CD4-positive, alpha-beta T cell treated with Interleukin-15 for 1 hour (primary cell): ENCODE results near the gene RSBN1L.
A peak's percentile ranks its signal among the peaks of the same experiment; 100 is the strongest.
"Not testable (repeated sequence)": the region's sequence is repeated elsewhere in the genome, so short reads cannot be mapped to it uniquely, and the experiment has no call there.

Source experiments
- DNase-seq: peaks from one replicate; pipeline ENCODE4 v3.0.0-alpha.2; 2020

Gene RSBN1L

DNA sequence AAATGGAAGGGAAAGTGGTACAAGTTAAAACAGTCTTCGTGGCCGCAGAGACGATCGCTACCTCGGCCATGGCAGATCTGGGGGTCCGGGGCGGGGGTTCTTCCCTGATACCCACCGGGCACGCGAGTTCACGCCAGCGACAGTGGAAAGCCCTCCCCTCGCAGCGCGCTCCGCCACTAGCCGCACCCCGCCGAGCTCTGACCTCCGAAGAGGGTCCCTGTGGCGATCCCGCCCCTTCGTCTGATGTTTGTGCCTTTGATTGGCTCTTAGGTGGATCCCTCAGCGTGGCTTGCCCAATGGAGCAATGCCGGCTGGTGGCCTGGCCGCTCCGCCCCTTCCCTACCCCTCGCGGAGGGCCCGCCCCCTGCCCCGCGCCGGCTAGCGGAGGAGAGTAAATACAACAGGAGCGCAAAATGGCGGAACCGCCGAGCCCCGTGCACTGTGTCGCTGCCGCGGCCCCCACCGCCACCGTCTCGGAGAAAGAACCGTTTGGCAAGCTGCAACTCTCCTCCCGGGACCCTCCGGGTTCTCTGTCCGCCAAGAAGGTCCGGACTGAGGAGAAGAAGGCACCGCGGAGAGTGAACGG is at the start of gene RSBN1L:
RSBN1L (plus strand) TSS at position 403 of the 586 bp plus-strand sequence; CDS start at position 414, 11 bp downstream.
- peak; percentile 97 for DNase-seq

GRCh38 chr7:77648742-77649338 is 47.4 kb upstream of the RSBN1L start:
- no peak for DNase-seq

- no peak for DNase-seq
Observed at GRCh38 chr7:77649716-77650349, 46.4 kb upstream of the RSBN1L start.

DNA sequence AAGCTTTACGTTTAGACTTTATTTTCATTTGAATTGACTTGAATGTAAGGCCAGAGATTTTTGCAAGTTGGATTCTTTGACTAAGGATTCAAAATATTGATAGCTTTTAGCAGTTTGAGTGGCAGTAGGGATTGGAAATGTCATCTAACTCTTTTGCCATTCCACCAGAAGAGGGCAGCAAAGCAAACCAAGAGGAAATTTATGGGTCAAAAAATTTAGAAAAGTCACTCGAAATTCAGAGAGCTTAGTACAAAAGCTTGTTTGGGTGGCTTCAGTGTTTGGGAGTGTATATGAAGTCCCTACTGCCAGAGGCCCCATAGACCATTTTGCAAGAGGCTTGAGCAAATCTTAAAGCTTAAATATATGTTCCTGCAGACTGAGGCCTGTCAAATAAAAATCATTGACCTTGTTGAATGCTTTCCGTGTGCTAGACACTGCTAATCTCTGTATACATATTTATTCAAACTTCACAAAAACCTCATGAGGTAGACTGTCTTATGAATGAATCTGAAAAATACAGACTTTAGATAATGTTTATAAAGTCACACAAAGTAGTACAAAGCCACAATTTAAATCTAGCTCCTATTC is 44.6 kb upstream of the RSBN1L start:
- no peak for DNase-seq

DNA sequence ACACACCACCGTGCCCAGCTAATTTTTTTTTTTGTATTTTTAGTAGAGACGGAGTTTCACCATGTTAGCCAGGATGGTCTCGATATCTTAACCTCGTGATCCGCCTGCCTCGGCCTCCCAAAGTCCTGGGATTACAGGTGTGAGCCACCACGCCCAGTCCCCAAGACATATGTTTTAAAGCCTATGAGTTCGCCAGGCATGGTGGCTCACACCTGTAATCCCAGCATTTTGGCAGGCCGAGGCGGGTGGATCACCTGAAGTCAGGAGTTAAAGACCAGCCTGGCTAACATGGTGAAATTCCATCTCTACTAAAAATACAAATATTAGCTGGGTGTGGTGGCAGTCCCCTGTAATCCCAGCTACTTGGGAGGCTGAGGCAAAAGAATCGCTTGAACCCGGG is 43.4 kb upstream of the RSBN1L start:
- DNase-seq: not testable (repeated sequence)

- DNase-seq: no peak
Observed at GRCh38 chr7:77653572-77653971, 42.7 kb upstream of the RSBN1L start.

- no peak for DNase-seq
Observed at GRCh38 chr7:77655356-77655755, 40.9 kb upstream of the RSBN1L start.

- DNase-seq: no peak
Observed at GRCh38 chr7:77655836-77656455, 40.3 kb upstream of the RSBN1L start.

DNA sequence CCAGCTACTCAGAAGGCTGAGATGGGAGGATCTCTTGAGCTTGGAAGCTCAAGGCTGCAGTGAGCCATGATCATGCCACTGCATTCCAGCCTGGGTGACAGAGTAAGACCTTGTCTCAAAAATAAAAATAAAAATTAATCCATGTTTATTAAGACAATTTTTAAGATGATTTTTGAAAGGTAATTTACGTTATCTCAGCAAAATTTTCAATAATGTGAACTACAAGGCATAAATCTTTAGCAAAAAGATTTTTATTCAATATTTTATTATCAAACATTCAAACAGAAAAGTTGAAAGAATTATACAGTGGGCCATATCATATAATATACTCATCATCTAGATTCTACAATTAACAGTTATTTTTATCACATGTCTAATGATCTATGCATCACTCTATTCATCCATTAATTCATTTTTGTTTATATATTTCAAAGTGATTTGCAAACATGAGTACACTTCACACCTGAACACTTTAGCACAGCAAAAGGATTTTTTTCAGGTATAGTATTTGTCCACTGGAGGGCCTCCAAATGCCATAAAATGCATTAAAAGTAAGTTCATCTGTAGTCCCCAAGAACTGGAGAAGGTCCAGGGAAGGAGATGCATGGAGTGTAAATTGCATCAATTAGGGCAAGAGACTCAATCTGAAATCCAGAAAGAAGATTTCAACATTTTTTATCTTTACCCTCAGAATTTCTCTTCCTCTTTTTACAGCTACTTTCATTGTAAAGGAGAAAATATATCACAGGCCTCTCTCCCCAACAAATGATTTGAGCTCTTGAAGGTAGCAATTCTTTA is 38.6 kb upstream of the RSBN1L start:
- DNase-seq: no peak

GRCh38 chr7:77658928-77659327 is 37.3 kb upstream of the RSBN1L start:
- no peak for DNase-seq

DNA sequence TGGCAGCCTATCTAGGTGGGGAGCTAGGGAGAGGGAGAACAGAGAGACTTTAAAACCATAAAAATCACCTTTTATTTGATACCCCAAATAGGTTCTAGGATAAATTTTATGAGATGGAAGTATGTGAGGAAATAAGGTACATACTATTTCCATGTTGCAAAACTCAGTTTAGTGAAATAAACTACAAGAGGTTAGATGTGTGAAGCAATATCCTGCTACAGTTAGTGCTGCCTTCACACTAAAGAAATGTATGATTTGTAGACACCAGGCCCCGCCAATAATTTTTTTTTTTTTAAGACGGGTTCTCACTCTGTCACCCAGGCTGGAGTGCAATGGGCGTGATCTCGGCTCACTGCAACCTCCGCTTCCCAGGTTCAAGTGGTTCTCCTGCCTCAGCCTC is 34.4 kb upstream of the RSBN1L start:
- DNase-seq: no peak

- DNase-seq: no peak
Observed at GRCh38 chr7:77662869-77663268, 33.4 kb upstream of the RSBN1L start.

DNA sequence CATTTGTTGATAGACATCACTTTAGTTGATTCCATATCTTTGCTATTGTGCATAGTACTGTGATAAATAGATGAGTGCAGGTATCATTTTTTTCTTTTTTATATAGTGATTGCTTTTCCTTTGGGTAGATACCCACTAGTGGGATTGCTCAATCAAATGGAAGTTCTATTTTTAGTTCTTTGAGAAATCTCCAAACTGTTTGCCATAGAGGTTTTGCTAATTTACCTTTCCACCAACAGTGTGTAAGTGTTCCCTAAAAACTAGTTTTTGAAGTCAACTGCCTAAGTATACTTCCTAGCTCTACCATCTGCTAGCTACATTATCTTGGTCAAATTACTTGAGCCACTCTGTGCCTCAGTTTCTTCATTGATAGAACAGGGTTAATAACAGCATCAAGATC is 31.5 kb upstream of the RSBN1L start:
- no peak for DNase-seq

GRCh38 chr7:77665161-77665560 is 31.1 kb upstream of the RSBN1L start:
- no peak for DNase-seq

DNA sequence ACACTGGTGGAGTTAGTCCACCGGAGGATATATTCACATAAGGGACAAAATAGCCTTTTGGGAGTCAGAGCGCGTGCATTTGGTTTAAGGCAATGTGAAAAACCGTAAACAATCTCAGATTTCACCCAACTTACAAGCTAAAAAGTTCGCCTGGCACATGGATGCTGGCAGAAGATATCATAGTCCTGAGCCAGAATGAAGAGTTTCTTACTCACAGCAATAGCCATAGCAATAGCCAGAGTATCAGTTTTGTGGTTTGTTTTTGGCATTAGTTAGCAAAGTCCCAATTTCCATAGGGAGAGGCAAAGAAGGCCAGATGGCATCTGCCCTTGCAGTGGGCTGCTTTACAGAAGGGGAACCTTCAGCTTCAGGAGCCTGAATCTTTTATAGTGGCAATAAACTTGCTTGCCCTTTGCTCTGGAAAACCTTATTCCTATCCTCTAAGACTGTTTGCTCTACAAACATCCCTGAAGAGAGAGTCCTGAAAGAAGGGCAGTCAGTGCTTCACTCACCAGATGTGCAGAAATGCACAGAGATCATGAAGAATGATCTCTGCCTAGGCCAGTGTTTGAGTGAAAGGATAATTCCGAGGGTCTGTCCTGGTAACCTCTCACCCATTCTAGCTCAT is 28.7 kb upstream of the RSBN1L start:
- DNase-seq: no peak

- DNase-seq: no peak
Observed at GRCh38 chr7:77674878-77675277, 21.4 kb upstream of the RSBN1L start.

- no peak for DNase-seq
Observed at GRCh38 chr7:77679608-77680007, 16.7 kb upstream of the RSBN1L start.

- DNase-seq: no peak
Observed at GRCh38 chr7:77680266-77680665, 16.0 kb upstream of the RSBN1L start.

DNA sequence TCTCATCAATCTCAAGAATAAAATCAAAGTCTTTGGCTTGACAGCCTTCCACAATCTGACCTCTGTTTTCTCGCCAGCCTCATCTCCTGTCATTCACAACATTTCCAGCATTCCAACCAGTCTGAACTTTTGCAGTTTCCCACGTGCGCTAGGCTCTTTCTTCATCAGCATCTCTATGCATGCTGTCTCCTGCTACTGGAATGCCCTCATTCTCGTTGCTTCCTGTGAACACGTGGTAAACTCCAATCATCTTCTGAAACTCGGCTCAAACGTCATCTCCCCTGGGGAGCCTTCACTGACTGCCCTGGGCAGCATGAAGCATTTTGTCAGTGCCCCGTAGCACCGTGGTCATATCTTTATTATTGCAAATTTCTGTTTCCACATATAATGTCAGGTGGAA is 12.2 kb upstream of the RSBN1L start:
- DNase-seq: no peak

DNA sequence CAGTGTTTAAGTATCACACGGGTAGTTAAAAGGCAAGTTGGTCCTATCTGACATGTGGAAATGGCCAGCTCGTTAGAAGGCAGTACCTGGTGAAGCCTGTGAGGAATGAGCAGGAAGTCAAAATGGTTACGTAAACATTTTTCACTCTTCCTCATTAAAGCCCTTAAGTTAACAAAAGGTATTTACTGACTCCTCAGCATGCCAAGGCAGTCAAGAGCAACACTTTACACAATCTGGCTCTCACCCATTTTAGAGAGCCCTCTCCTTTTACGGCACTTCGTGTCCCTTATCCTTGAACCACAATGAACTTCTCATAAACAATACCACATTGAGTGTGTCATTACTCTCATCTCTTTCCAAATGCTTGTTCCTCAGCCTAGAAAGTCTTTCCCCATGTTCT is 11.0 kb upstream of the RSBN1L start:
- DNase-seq: no peak

GRCh38 chr7:77687100-77687746 is 9.0 kb upstream of the RSBN1L start:
- no peak for DNase-seq

DNA sequence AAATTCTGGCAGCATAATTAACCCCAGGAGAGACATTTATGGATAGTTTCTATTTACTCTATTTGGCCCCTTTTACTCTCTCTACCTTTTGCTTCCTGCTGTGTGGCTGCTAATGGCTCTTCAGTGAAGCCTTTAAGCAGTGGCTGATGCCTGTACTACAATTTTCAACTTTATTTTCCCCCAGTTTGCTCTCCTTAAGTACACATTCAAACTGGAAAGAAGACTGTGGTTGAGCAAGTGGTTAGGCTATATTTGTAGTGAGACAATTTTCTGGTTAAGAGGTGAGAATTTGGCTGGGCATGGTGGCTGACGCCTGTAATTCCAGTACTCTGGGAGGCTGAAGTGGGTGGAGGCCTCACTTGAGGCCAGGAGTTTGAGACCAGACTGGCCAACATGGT is 8.5 kb upstream of the RSBN1L start:
- DNase-seq: no peak
